Measurements from ENCODE around the gene ADAMTSL1. TPM values are rescaled to one million over a fixed set of nuclear protein-coding genes. Genes with fewer than 3 reads are reported as not detected.

The ADAMTSL1 gene
- total and polyA plus RNA-seq, 2 donors from 2014 or later, result 3.0 to 27.3 TPM

- H3K27ac ChIP-seq (ENCODE audit: low read depth in 2 of 2, low read length in 2 of 2), result no peak overlapping the region
- DNase-seq, result no peak
- no peak overlapping the region for H3K9ac ChIP-seq (ENCODE audit: low read length in 3 of 3)
- H3K4me1 ChIP-seq (ENCODE audit: control insufficient read depth in 2 of 3, insufficient read depth in 2 of 3, low read depth in 1 of 3, low read length in 3 of 3), result no peaks in the 10 kb centered on the region
- intact Hi-C loops (cut with DNase I), result no loop called here
- no peak for FAIRE-seq
- no peaks in the 10 kb centered on the region for H3K9me3 ChIP-seq (ENCODE audit: control insufficient read depth in 2 of 3, insufficient read depth in 1 of 3, low read length in 3 of 3)
- no peak for TF ChIP-seq CTCF (IDR thresholded peaks at IDR 0.05; ENCODE audit: borderline replicate concordance, extremely low read depth, insufficient read depth)
- H3K4me3 ChIP-seq (ENCODE audit: low read length in 3 of 3), result no peak overlapping the region
- H3K27me3 ChIP-seq (ENCODE audit: control insufficient read depth, insufficient read depth, low read length), result no peaks in the 10 kb centered on the region
- H3K36me3 ChIP-seq (ENCODE audit: control insufficient read depth in 2 of 3, insufficient read depth in 3 of 3, low read length in 3 of 3), result no peaks in the 10 kb centered on the region
Measured at GRCh38 chr9:18456624-18457237, 17.2 kb upstream of the ADAMTSL1 start.

- no peaks in the 10 kb centered on the region for H3K9me3 ChIP-seq (ENCODE audit: control insufficient read depth in 2 of 3, insufficient read depth in 1 of 3, low read length in 3 of 3)
- no peak overlapping the region for H3K4me3 ChIP-seq (ENCODE audit: low read length in 3 of 3)
- no peak overlapping the region for H3K9ac ChIP-seq (ENCODE audit: low read length in 3 of 3)
- H3K27me3 ChIP-seq (ENCODE audit: control insufficient read depth, insufficient read depth, low read length), result no peaks in the 10 kb centered on the region
- no peaks in the 10 kb centered on the region for H3K36me3 ChIP-seq (ENCODE audit: control insufficient read depth in 2 of 3, insufficient read depth in 3 of 3, low read length in 3 of 3)
- FAIRE-seq (no peak), DNase-seq (no peak)
- no peak for TF ChIP-seq CTCF (IDR thresholded peaks at IDR 0.05; ENCODE audit: borderline replicate concordance, extremely low read depth, insufficient read depth)
- no peaks in the 10 kb centered on the region for H3K4me1 ChIP-seq (ENCODE audit: control insufficient read depth in 2 of 3, insufficient read depth in 2 of 3, low read depth in 1 of 3, low read length in 3 of 3)
- no peak overlapping the region for H3K27ac ChIP-seq (ENCODE audit: low read depth in 2 of 2, low read length in 2 of 2)
- intact Hi-C loops (cut with DNase I), result no loop called here
Measured at GRCh38 chr9:18457510-18457909, 16.4 kb upstream of the ADAMTSL1 start.

GRCh38 chr9:18459962-18460584, 13.9 kb upstream of the ADAMTSL1 start:
- Histone ChIP-seq H3K4me1 (ENCODE audit: control insufficient read depth in 2 of 3, insufficient read depth in 2 of 3, low read depth in 1 of 3, low read length in 3 of 3) (no peaks in the 10 kb centered on the region), H3K27ac (ENCODE audit: low read depth in 2 of 2, low read length in 2 of 2) (no peak overlapping the region), H3K36me3 (ENCODE audit: control insufficient read depth in 2 of 3, insufficient read depth in 3 of 3, low read length in 3 of 3) (no peaks in the 10 kb centered on the region), H3K4me3 (ENCODE audit: low read length in 3 of 3) (no peak overlapping the region), H3K9me3 (ENCODE audit: control insufficient read depth in 2 of 3, insufficient read depth in 1 of 3, low read length in 3 of 3) (no peaks in the 10 kb centered on the region), H3K9ac (ENCODE audit: low read length in 3 of 3) (no peak overlapping the region), H3K27me3 (ENCODE audit: control insufficient read depth, insufficient read depth, low read length) (no peaks in the 10 kb centered on the region)
- FAIRE-seq (no peak), DNase-seq (no peak)
- intact Hi-C loops (cut with DNase I), result no loop called here
- no peak for TF ChIP-seq CTCF (IDR thresholded peaks at IDR 0.05; ENCODE audit: borderline replicate concordance, extremely low read depth, insufficient read depth)
